Hematopoietic multipotent progenitor cell treated with erythropoietin and hydrocortisone succinate and interleukin-3 and kit ligand, for 17 days (in vitro differentiated cells): Measurements from ENCODE around the gene VGF.
"Not testable (repeated sequence)": the region's sequence is repeated elsewhere in the genome, so short reads cannot be mapped to it uniquely, and the experiment has no call there.

Experiments used
- DNase-seq: peaks from one replicate; pipeline ENCODE4 v3.0.0-alpha.2; 2015; ENCODE audit warnings: low spot score

Gene VGF

GRCh38 chr7:101115215-101115614 is 50.2 kb downstream of the VGF start:
- DNase-seq: no peak

DNA sequence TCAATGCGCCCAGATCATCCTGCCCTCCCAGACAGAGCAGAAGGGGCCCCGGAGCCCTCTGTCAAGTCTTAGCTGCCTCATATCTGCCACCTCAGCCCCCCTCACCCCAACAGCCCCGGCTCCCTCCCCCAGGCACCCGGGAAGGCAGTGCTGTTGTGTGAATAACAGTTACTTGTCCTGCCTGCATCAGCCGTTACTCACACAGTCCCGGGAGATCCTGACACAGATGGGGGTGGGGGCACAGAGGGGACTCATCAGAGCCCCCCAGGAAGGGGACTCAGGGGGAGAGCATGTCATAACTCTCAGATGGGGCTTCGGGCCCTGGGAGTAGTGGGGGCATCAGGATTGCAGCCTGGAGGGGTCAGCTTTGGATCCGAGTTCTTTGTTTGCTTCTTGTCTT is 50.9 kb downstream of the VGF start:
- no peak for DNase-seq

DNA sequence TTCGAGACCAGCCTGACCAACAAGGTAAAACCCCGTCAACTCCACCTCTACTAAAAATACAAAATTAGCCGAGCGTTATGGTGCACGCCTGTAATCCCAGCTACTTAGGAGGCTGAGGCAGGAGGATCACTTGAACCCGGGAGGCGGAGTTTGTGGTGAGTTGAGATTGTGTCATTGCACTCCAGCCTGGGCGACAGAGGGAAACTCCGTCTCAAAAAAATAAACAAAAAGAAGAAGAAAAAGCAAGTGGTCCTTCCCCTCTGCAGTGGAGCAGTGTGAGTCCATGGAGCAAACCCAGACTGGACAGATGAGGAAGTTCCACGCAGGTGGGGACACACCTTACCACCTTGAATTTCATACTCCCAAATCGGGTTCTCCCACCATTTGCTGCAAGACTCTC is 51.5 kb downstream of the VGF start:
- DNase-seq: no peak

GRCh38 chr7:101113140-101113539 is 52.2 kb downstream of the VGF start:
- DNase-seq: not testable (repeated sequence)
